ENCODE measurements around the gene TMUB1. TPM values are rescaled to one million over a fixed set of nuclear protein-coding genes. Genes with fewer than 3 reads are reported as not detected.

TMUB1 gene
- total and polyA plus RNA-seq, 11 donors, result 21.8 to 82.6 (median 37.9) TPM

DNA sequence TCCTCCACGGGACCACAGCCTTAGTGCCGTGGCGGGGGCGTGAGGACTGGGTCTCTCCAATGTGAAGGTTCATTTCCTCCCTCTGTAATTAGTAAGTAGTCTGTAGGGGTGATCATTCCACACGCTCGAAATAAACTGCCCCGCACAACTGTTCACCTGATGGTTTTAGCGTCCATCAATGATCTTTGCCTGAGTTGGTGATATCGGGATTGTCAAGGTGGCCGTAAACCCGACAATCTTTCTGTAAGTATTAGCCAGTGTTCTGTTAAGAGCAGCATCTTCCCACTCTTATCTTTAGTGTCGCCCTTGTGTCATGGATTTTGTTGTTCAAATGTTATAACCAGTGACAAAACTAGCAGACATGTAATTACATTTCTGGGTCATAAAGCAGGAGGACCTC, 20.7 kb upstream of the TMUB1 start:
- H3K9me3 ChIP-seq, result no peaks in the 10 kb centered on the region
- WGBS, 4 donors, result 83 to 90% (median 88%) methylated on average over 11 to 12 of the region's 12 CpGs
- H3K4me1 ChIP-seq, result peaks cover 0 to 32% (median 15%) of the 10 kb centered on the region in 12 donors
- H3K27me3 ChIP-seq, result no peaks in the 10 kb centered on the region
- DNase-seq, result no peak
- no peak overlapping the region for H3K27ac ChIP-seq
- TF ChIP-seq, protein P1, sequence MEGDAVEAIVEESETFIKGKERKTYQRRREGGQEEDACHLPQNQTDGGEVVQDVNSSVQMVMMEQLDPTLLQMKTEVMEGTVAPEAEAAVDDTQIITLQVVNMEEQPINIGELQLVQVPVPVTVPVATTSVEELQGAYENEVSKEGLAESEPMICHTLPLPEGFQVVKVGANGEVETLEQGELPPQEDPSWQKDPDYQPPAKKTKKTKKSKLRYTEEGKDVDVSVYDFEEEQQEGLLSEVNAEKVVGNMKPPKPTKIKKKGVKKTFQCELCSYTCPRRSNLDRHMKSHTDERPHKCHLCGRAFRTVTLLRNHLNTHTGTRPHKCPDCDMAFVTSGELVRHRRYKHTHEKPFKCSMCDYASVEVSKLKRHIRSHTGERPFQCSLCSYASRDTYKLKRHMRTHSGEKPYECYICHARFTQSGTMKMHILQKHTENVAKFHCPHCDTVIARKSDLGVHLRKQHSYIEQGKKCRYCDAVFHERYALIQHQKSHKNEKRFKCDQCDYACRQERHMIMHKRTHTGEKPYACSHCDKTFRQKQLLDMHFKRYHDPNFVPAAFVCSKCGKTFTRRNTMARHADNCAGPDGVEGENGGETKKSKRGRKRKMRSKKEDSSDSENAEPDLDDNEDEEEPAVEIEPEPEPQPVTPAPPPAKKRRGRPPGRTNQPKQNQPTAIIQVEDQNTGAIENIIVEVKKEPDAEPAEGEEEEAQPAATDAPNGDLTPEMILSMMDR (IDR thresholded peaks at IDR 0.05), result no peak
- TF ChIP-seq POLR2A (IDR thresholded peaks at IDR 0.05), result no peak
- intact Hi-C loops (cut with DNase I), result no loop called here
- ATAC-seq, result no peak
- peaks cover 0 to 8% (median 0%) of the 10 kb centered on the region in 9 donors for H3K36me3 ChIP-seq
- no peak overlapping the region for H3K4me3 ChIP-seq

DNA sequence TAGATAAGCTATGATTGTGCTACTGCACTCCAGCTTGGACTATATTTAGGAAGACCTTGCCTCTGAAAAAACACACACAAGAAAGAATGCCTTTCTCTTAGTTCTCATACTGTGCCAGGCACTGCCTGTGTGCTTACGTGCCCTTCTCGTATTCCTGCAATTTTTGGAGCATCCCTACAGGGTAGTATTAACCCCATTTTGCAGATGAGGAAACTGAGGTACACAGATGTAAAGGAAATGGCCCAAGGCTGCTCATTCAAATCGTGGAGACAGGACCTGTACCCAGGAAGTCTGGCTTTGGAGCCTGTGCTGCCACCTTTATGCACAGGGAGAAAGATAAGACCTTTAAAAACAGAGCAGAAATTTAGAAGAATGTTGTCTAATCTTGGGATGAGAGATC, 19.7 kb upstream of the TMUB1 start:
- H3K36me3 ChIP-seq, result peaks cover 0 to 8% (median 0%) of the 10 kb centered on the region in 9 donors
- DNase-seq (no peak), ATAC-seq (no peak)
- no peaks in the 10 kb centered on the region for H3K9me3 ChIP-seq
- no peak overlapping the region for H3K27ac ChIP-seq
- H3K4me3 ChIP-seq, result no peak overlapping the region
- no peaks in the 10 kb centered on the region for H3K27me3 ChIP-seq
- no peak for TF ChIP-seq POLR2A (IDR thresholded peaks at IDR 0.05)
- TF ChIP-seq, protein P1 (IDR thresholded peaks at IDR 0.05), result no peak
- intact Hi-C loops (cut with DNase I), result no loop called here
- H3K4me1 ChIP-seq, result peaks cover 0 to 32% (median 15%) of the 10 kb centered on the region in 12 donors
- 76 to 85% (median 82%) methylated on average over 3 of the region's 3 CpGs for WGBS, 4 donors

DNA sequence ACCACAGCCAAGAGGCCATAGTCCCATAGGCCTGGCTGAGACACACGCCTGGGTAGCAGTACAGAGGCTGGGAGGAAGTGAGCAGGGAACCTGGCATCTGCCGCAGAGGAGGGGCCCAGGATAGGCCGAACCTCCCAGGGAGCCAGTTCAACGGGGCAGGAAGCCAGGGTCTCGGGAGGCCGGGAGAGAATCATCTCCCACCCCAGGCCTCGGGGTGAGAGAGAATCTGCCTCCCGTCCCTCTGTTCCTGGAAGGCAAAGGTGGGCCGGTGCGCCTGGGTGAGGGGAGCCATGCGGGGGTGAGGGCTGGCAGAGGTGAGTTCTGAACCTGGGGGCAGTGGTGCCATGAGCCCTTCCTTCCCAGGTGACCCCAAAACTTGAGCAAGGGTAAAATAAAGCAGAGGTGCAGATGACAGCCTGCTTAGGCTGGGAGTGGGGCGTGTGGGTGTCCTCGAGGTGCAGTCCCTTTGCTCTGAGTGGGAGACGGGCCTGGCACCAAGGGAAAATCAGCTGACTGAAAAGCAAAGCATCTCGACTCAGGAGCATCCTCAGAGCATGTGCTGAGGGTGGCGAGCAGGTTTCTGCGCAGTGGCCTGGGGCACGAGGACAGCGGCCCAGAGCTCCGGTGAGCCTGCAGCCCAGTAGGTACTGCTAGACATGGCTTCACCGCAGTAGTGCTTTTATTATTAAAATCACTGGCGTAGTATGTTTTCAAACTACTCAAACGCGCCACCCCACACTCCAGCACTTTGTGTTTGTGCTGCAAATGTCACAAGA, 18.5 kb upstream of the TMUB1 start:
- DNase-seq (no peak), ATAC-seq (peak in 2 of 4 donors; percentile 7 to 15)
- intact Hi-C loops (cut with DNase I), result no loop called here
- TF ChIP-seq POLR2A (IDR thresholded peaks at IDR 0.05), result no peak
- TF ChIP-seq, protein P1 (IDR thresholded peaks at IDR 0.05), result no peak
- Histone ChIP-seq H3K27ac (no peak overlapping the region), H3K27me3 (no peaks in the 10 kb centered on the region), H3K36me3 (peaks cover 0 to 12% (median 0%) of the 10 kb centered on the region in 9 donors), H3K9me3 (no peaks in the 10 kb centered on the region), H3K4me1 (peaks cover 0 to 38% (median 15%) of the 10 kb centered on the region in 12 donors), H3K4me3 (no peak overlapping the region)
- WGBS, 4 donors, result 79 to 85% (median 81%) methylated on average over 23 to 24 of the region's 24 CpGs

DNA sequence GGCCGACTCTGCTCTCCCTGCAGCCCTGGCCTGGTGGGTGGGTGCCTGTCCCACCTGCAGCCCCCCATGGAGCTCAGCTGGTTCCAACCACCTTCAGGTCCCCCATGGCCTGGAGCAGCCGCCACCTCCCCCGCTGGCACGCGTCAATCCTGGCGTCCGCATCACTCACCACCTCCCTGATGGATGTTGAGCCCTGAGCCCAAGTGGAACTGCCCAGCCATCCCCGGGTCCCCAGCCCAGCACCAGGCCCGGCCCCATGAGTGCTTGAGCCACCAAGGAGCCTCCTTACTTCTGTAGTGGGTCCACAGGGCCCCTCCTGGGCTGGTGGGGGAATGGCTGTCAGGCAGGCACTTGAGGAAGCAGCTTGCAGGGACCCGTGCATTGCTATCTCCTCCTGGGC, 17.6 kb upstream of the TMUB1 start:
- Histone ChIP-seq H3K27me3 (no peaks in the 10 kb centered on the region), H3K9me3 (no peaks in the 10 kb centered on the region), H3K4me1 (peaks cover 0 to 38% (median 14%) of the 10 kb centered on the region in 12 donors), H3K4me3 (no peak overlapping the region), H3K36me3 (peaks cover 0 to 12% (median 0%) of the 10 kb centered on the region in 9 donors), H3K27ac (no peak overlapping the region)
- DNase-seq (no peak), ATAC-seq (peak in 1 of 4 donors; percentile 7)
- intact Hi-C loops (cut with DNase I), result no loop called here
- TF ChIP-seq, protein P1 (IDR thresholded peaks at IDR 0.05), result no peak
- no peak for TF ChIP-seq POLR2A (IDR thresholded peaks at IDR 0.05)
- 75 to 89% (median 85%) methylated on average over 7 to 10 of the region's 10 CpGs for WGBS, 4 donors

All from heart left ventricle (tissue), 16 donors.